ENCODE data around the gene SBDS.
"Not testable (repeated sequence)": the region's sequence is repeated elsewhere in the genome, so short reads cannot be mapped to it uniquely, and the experiment has no call there.

SBDS gene

DNA sequence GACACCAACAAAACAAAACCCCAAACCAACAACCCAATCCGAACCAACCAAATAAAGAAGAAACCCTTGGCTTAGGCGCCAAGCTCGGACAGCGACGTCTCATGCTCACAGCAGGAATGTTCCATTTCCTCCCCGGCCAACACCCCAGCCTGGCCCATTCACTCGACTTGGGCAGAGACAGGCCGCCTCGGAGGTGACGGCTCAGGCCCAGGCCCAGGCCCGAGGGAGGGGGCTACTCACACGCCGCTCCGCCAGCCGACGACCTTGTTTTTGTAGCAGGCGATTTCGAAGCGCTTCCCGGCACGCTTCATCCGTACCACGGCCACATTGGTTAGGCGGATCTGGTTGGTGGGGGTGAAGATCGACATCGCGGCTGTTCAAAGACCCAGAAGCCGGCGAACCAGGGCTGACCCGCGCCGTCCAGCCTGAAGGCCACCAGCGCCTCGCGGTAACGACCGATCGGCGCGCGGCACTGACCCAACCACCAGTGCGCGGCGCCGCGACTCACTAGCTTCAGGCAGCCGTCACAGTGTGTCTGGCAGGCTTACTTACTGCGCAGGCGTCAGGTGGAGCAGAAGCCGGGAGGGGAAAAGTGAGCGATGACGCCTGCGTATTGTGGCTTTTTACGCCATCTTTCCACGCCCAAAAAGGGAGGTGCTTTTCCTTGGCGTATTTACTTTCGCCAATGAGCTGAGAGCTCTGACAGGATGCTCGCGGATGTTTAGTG is at the start of gene SBDS:
Gene SBDS, minus strand, starts transcription at position 537 of the 727 bp plus-strand sequence. Its CDS starts 169 bp downstream, at position 368.
- peak; percentile 99 for DNase-seq

DNA sequence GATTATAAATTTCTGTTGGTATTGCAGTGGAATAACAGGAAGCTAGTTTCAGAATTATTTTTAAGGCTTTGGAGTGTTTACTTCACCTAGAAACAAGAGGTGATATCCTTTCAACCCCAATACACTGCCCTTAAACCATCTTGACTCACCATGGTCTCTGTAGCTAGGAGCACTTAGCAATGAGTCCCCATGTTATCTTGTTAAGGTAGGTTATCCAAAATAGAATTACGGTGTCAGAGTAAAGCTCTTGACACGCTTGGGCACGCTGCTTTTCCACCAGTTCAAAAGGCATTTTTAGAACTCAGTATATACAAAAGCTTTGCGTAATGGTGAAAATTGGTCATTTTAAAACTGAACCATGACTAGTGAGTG is 48.2 kb upstream of the SBDS start:
- DNase-seq, result not testable (repeated sequence)

DNA sequence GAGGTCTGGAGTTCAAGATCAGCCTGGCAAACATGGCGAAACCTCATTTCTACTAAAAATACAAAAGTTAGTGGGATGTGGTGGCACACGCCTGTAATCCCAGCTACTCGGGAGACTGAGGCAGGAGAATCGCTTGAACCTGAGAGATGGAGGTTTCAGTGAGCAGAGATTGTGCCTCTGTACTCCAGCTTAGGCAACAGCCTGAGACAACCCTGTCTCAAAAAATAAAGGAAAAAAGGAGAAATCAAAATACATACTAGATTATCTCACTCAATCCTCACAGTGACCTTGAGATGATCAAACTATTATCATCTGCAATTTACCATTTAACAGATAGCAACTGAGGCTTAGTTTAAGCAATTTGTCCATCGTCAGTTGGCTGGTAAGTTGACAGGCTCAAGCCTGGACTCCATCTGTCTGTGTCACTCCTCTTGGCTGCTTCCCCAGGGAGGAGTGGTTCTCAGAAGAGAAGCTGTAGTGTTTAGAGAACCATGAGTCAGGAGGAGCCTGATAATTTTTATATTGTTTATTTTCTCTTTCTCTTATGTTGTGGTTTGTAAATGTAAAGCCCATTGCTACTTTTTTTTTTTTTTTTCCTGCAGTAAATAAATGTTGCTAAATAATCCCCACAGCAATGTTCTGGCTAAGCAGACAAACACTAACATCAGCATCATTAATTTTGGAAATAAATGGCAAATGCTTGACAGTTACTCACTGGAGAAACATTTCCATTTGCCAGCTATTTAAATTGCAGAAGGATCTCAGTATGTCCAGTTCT is 47.6 kb upstream of the SBDS start:
- peak; percentile 47 for DNase-seq

DNA sequence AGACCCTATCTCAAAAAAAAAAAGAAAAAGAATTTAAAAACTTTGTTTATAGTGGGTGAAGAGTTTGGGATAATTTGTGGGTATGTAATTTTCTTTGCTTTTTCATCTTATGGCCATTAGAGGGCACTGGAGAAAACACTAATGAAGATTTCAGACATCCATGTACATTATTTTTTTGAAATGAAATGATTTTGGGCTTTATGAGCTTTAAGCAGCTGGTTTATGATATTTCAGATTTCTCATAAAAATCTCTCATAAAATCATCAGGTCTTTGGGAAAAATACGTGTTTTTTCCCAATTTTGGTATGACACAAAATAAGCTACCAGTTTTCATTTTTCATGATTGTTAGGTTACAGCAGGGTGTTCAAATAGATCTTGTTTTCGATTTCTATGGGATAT is 45.4 kb upstream of the SBDS start:
- DNase-seq, result not testable (repeated sequence)

DNA sequence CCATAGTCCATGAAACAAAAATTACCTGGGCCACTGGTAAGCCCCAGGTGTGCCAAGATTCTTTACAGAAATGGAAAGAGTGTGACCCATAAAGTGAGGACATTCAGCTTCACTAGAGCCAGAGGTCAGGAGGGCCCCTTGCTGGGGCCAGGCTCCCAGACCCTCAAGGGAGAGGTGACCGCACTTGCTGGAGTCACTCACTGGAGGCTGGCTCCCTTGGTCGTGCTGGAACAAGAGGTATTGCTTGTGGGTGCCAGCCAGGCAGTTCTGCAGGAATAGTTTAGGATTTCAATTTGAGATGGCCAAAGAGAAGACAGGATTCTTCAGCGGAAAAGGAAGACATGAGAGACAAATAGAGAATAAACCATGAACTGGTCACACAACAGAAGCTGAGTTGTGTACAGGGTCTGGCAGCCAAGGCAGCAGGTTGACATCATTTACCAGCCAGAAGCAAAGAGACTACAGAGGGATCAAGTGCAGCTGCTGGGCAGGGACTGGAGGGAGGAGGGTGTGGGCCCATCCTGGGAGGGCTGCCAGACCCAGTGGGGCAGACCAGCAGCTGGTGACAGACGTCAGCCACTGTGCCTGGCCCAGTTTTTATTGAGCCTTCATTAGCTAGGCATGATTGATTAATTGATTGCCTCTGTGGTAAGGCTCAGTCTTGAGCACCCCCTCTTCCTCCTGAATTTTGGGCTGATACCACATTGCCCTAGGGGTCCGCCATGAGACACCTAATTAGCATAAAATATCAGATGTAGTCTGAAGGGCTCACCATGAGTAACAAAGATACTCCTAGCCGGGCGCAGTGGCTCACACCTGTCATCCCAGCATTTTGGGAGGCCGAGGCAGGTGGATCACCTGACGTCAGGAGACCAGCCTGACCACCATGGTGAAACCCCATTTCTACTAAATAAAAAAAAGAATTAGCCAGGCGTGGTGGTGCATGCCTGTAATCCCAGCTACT is 41.3 kb upstream of the SBDS start:
- DNase-seq, result peak; percentile 82

DNA sequence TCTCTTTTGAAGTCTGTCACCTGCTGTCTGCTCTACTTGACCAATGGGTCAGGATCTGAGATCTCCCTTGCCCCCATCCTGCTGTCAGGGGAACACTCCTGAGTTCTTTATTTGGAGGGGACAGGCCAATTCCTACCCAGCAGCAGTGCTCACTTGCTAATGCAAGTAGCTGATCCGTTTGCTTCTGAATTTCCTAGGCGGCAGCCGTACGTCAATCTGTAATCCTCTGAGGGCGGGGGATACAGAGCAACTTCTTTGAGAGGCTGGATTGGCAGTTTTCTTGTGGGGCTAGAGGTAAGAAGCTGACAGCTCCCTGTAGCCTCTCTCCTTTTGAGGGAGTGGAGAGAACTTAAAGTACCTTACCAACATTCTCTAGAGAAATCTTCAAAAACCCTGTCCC is 37.9 kb upstream of the SBDS start:
- DNase-seq, result no peak

DNA sequence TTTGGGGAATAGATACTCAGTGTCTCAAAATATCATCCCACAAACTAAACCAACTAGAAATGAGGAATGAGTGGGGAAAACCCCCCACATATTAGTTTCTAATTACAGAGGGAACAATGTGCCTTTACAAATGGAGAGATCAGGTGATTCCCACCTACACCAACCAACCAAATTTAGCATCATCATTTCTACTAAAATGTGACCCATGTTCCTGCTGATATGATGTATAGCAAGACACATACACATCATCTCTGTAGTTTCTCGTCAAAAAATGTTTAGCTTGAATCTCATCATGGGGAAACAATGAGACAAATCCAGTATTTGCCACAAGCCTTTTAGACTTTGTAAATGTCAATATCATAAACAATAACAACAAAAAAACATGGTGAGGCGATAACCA is 36.3 kb upstream of the SBDS start:
- DNase-seq, result not testable (repeated sequence)

DNA sequence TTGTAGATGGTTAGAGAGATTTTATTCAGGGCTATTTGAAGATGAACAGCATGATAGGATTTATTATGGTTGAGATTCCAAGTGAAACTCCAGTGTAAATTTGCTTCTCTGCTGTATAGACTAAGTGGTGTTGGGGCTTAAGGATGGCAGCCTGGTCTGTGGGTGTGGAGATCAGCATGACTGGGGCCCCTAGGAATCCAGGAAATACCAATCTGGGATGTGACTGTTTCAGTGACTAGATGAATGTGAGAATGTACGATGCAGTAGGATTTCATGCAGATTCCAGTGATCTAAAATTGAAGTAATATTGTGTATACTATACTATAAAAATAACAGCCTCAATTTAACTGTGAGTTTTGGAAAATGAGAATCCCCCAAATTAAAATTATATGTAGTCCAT is 30.1 kb upstream of the SBDS start:
- DNase-seq, result not testable (repeated sequence)

DNA sequence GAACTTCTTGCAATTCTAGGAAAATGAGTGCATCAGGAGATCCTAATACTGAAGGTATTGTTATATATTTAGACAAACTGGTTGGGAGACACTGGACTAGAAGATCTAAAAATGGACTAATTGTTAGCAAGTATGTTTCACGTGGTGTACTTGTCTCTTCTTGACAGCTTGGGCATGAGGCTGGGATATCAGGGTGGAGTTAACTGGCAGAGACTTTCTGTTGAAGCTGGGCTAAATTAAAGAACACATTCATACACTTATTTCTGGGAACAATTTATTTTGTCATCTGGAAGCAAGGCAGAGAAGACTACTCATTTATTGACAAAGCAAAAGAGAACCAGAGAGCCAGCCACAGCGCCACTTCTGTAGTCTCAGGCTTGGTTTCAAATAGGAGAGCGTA is 27.1 kb upstream of the SBDS start:
- no peak for DNase-seq

DNA sequence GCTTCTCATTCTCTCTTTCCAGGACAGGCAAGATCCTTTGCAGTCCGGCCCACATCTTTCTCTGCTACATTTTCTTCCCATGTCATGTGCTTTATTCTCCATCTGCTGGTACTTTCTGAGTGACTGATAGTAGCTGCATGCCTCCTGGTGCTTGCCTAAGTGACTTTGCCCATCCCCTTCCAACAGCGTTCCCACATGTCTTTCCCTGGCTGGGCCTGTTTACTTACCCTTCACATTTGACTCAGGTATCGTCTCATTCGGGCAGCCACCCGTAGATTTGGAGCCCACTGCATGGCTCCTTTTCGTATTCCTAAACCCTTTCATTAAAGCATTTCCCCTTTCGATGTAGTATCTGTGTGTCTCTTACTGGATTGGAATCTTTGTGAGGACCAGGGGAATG is 25.9 kb upstream of the SBDS start:
- peak; percentile 28 for DNase-seq

DNA sequence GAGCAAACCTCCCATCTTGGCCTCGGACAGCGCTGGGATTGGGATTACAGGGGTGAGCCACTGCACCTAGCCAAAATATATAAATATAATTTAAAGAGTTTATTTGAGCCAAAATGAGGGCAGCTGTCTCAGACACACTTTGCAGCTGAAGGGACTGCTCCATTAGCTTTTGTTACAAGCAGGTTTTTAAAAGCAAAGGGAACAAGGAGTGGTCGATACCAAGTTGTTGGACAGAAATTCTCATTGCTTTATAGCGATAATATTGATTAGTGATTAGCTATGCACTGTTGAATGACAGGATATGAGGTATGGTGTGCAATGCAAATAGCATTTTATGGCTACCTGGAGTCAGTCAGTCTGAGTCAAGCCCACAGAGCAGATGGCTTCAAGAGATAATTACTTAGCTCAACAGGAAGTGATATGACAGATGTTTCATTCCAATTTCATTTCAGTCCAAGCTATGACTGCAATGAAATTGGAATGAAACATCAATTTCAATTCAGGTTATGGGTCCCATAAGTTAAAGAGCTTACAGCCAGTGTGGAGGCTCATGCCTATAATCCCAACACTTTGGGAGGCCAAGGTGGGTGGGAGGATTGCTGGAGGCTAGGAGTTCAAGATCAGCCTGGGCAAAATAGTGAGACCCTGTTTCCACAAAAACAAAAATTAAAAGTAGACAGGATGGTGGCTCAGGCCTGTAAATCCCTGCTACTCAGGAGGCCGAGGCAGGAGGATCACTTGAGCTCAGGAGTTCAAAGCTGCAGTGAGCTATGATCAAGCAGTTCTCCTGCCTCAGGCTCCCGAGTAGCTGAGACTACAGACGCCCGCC is 24.4 kb upstream of the SBDS start:
- DNase-seq, result peak; percentile 94

DNA sequence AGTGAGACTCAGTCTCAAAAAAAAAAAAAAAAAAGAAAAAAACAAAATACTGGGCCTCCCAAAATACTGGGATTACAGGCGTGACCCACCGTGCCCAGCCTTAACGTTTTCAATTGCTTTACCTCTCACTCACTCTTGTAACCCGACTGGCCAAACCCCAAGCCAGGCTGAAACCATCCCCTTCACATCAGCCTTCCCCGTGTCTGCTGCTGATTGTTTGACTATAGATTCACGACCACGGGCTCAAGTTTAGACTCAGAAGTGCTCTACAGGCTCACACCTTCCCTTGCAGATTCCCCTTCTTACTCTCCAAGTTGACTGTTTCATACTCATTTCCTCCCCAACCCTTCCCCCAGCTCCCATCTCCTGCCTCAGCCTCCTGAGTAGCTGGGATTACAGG is 23.6 kb upstream of the SBDS start:
- no peak for DNase-seq

DNA sequence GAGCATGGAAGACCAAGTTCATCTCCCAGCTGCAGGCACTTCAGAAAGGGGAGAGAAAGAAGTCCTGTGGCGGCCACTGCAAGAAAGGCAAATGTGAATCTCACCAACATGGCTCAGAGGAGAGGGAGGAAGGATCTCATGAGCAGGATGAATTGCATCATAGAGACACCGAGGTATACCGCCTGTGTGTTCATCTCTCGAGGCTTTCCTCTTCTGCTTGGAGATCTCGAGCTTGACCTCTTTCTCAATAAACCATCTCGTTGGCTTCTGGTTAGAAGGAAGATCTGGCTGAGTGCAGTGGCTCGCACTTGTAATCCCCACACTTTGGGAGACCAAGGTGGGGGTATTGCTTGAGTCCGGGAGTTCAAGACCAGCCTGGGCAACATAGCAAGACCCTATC is 22.6 kb upstream of the SBDS start:
- not testable (repeated sequence) for DNase-seq

DNA sequence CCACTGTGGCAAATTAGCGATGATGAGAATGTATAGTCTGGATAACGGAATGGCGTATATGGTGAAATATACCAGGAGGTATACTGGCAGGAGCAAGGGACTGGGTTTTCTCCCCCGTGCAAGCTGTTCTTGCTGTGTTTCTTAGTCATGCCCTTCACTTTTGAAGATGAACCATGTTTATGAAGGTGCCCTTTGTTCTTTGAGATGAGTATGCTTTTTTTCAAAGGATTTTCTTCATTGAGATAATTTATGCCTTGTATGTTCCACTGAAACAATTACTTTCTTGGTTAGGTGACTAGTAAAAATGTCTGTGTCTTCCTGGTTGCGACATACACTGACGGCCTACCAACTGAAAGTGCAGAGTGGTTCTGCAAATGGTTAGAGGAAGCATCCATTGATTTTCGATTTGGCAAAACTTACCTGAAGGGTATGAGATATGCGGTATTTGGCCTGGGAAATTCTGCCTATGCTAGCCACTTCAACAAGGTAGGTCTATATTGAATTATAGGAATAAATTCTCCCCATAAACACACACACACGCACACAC is 18.8 kb upstream of the SBDS start:
- DNase-seq, result not testable (repeated sequence)

DNA sequence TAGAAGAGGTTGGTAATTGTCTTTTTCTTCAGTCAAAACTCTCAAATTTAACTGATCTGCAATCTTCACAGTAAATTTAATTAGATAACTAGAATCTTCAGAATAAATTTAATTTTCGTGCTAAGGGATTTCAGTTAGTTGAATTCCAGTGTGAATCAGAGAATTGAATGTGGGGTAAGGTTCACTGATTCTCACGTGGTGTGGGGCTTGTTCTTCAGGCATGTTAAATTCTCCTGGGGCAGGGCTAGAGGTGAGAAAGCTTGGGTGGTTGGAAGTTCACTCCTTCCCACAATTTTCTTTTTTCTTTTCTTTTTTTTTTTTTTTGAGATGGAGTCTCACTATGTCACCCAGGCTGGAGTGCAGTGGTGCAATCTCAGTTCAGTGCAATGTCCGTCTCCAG is 14.3 kb upstream of the SBDS start:
- not testable (repeated sequence) for DNase-seq

DNA sequence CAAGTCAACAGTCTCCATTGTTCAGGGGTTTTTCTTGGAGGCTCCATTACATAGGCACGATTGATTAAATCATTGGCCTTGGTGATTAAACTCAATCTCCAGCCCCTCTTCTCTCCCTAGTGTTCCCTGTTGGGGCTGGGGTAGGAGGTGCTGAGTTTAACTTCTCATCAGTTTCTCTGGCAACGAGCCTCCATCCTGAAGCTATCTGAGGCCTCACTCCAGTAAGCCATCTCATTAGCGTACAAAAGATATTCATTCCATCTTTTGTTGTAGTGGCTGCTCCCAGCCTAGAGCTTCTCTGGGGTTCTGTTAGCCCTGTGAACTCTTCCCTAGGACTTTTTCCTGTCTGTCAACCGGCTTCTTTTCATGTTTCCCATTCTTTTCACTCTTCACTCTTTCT is 12.9 kb upstream of the SBDS start:
- no peak for DNase-seq

DNA sequence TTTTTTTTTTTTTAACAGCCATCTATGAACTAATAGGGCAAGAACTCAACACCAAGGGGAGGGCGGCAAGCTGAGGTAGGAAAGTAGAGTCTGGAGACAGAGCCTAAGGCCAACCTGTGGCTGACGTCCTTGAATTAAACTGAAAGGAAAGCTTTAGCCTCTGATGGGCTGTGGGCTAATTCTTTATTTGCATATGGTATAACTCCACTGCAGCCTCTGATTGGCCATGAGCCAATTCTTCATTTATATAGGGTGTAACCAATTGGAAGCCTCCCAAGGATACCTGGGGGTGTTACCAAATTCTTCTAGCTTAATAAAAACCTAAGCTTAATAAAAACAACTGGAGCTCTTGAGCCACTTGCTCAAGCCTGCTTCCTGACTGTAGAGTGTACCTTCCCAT is 11.6 kb upstream of the SBDS start:
- DNase-seq, result no peak

DNA sequence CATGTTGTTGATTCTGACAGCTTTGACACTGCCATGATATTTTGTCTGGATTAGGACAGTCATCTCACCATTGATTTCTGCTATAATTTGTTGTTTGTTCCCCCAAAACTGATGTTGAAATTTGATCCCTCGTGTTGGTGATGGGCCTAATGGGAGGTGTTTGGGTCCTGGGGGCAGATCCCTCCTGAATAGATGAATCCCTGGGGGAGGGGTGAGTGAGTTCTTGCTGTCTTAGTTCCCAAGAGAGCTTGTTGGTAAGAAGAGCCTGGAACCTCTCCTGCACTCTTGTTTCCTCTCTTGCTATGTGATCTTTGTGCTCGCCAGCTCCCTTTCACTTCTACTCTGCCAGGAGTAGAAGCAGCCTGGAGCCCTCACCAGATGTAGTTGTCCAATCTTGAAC is 8.8 kb upstream of the SBDS start:
- DNase-seq, result not testable (repeated sequence)

DNA sequence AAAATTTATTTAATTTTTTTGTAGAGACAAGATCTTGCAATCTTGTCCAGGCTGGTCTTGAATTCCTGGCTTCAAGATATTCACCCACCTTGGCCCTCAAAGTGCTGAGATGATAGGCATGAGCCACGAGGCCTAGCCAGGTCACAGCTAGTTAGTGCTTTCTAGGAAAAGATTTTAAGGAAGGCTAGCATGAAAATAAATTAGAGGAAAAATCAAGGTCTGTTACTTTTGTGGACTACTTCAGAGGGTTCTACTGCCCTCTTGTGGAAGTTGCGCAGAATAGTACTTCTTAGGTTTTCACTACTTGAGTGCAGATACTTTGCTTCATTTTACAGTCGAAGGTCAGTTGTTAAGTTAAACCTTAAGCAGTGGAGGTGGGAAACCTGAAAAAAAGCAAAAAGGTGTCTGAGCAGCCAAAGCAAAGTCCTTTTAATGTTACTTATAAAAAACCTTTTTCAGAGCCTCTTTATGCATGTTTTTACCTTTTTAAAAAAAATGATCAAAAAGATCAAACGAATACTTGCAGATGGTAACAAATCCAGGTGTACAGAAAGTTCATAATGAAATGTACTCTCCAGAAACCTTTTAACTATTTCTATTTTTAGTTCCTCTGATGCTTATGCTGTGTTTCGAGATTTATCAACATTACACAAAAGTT is 5.3 kb upstream of the SBDS start:
- not testable (repeated sequence) for DNase-seq

DNA sequence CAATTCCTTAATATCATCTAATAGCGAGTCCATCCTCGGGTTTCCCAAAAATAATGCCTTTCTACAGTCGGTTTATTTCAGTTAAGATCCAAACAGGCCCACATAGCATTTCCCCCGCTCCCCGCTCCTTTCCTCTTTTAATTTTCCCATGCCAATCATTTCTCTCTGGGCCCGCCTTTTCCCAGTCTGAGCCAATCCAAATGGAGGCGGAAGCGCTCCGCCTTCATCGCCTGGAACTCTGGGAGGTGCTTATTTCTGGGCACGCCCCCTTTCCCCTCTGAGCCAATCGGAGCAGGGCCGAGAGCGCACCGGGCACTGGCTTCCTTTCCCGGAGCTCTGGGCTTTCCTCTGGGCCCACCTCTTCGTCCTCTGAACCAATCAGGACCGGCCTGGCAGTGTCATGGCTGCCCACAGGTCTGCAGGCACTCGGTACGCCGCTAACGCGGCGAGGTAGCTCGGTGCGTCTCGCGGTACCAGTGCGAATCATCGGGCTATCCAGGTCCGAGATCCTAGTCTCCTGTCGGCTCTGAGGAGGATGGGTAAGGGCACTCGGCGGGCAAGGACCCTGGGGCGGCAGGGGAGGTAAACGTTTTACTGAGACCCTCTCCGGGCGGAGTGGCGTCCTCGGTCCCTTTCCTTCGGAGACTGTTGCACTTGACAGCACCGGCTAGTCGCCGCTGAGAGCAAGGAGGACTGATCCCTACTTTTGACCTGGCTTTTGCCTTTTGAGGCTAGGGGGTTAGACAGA is 1.2 kb upstream of the SBDS start, which contains the start of gene TYW1:
Gene TYW1, plus strand, starts transcription at position 390 of the 748 bp plus-strand sequence. Its CDS starts 146 bp downstream, at position 536.
- DNase-seq, result peak; percentile 98

DNA sequence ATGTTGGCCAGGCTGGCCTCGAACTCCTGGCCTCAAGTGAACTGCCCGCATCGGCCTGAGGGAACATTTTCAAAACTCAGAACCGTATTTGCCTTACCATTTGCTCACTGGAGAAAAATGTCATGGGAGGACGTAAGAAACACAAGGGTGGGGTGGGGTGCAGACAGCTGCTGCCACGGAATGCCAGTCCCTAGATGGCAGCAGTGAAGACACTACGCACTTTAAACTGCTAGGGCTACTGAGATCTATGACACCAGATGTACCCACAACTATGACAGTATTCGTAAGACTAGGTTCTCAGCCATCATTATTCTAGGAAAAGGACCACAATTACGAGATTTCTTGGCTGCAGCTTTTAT is 716 bp downstream of the SBDS start:
- DNase-seq, result peak; percentile 21
